HEK293 (cell line): ENCODE data around the gene SUPT5H.

Source experiments
- CTCF ChIA-PET: fragments of 350-600 bp; formaldehyde crosslinking; extraction: SDS; loops from one replicate; lab custom pipeline; 2021; ENCODE audit warnings: antibody characterized with exemption; lab: Yijun Ruan, JAX
- POLR2A ChIA-PET: fragments of 300-600 bp; formaldehyde crosslinking; extraction: SDS; loops from one replicate; lab custom pipeline; 2020; ENCODE audit warnings: antibody characterized with exemption, inconsistent platforms; lab: Yijun Ruan, JAX
- H3K27ac ChIP-seq: fragments of 200-500 bp; sonication (Bioruptor generic); 2 replicates; pipeline ENCODE4 v1.5.1; 2014; ENCODE audit warnings: low read depth, low read length, control low read depth, inconsistent platforms; ENCODE audit errors: extremely low read depth
- H3K36me3 ChIP-seq, 2 experiments: fragments of 200-500 bp in 1 of 2; sonication (Bioruptor generic) in 1 of 2; 1 replicate in 1 of 2; 2 replicates in 1 of 2; pipeline ENCODE4 v1.5.1; 2014 to 2017; ENCODE audit warnings: inconsistent platforms in 2 of 2, low read length in 2 of 2; ENCODE audit not compliant: control insufficient read depth in 2 of 2, insufficient read depth in 1 of 2
- H3K4me1 ChIP-seq: fragments of 200-500 bp; sonication (Bioruptor generic); 2 replicates; pipeline ENCODE4 v1.5.1; 2014; ENCODE audit warnings: mild to moderate bottlenecking, low read length, inconsistent platforms; ENCODE audit not compliant: control insufficient read depth, insufficient read depth
- H3K4me3 ChIP-seq: 2 replicates; pipeline ENCODE4 v1.5.1; 2011; ENCODE audit warnings: low read depth, mild to moderate bottlenecking, control low read depth, low read length, moderate library complexity
- H3K9me3 ChIP-seq: fragments of 200-500 bp; sonication (Bioruptor generic); 2 replicates; pipeline ENCODE4 v1.5.1; 2014; ENCODE audit warnings: low read depth, low read length, inconsistent platforms; ENCODE audit not compliant: control insufficient read depth, insufficient read depth
- ATF2 ChIP-seq: fragments of 450-650 bp; formaldehyde crosslinking; IDR thresholded peaks from 2 replicates; pipeline ENCODE4 v1.5.1; 2016; ENCODE audit warnings: missing biosample characterization, missing genetic modification characterization, low read depth
- EGR2 ChIP-seq: fragments of 450-650 bp; formaldehyde crosslinking; IDR thresholded peaks from 2 replicates; pipeline ENCODE4 v1.5.1; 2016; ENCODE audit warnings: low read depth, missing biosample characterization, missing genetic modification characterization
- HOXA7 ChIP-seq: sonication (generic); formaldehyde crosslinking; IDR thresholded peaks from 2 replicates; pipeline ENCODE4 v1.8.1; 2022; ENCODE audit warnings: missing genetic modification reagents, borderline replicate concordance
- HOXC10 ChIP-seq: sonication (generic); formaldehyde crosslinking; IDR thresholded peaks from 2 replicates; pipeline ENCODE4 v1.8.1; 2023; ENCODE audit warnings: mild to moderate bottlenecking, missing genetic modification reagents
- HOXD13 ChIP-seq: sonication (generic); formaldehyde crosslinking; IDR thresholded peaks from 2 replicates; pipeline ENCODE4 v1.8.0; 2022; ENCODE audit warnings: missing genetic modification reagents, borderline replicate concordance
- SCRT1 ChIP-seq: fragments of 450-650 bp; formaldehyde crosslinking; IDR thresholded peaks from 2 replicates; pipeline ENCODE4 v1.5.1; 2016; ENCODE audit warnings: missing biosample characterization, missing genetic modification characterization, borderline replicate concordance
- TSHZ1 ChIP-seq: fragments of 450-650 bp; formaldehyde crosslinking; IDR thresholded peaks from 2 replicates; pipeline ENCODE4 v1.5.1; 2016; ENCODE audit warnings: missing biosample characterization, missing genetic modification characterization, borderline replicate concordance
- ZNF157 ChIP-seq: fragments of 450-650 bp; formaldehyde crosslinking; IDR thresholded peaks from 2 replicates; pipeline ENCODE4 v1.5.1; 2016; ENCODE audit warnings: missing biosample characterization, missing genetic modification characterization
- ZNF174 ChIP-seq: fragments of 450-650 bp; formaldehyde crosslinking; IDR thresholded peaks from 2 replicates; pipeline ENCODE4 v1.5.0; 2017; ENCODE audit warnings: missing biosample characterization, mild to moderate bottlenecking, missing genetic modification characterization
- ZNF184 ChIP-seq: fragments of 450-650 bp; IDR thresholded peaks from 2 replicates; pipeline ENCODE4 v1.5.1; 2018; ENCODE audit warnings: missing biosample characterization, mild to moderate bottlenecking, missing genetic modification characterization
- ZNF26 ChIP-seq: fragments of 450-650 bp; formaldehyde crosslinking; IDR thresholded peaks from 2 replicates; pipeline ENCODE4 v1.5.1; 2016; ENCODE audit warnings: missing biosample characterization, missing genetic modification characterization
- ZNF324 ChIP-seq: fragments of 450-650 bp; formaldehyde crosslinking; IDR thresholded peaks from 2 replicates; pipeline ENCODE4 v1.5.1; 2016; ENCODE audit warnings: missing biosample characterization, missing genetic modification characterization
- ZNF423 ChIP-seq: fragments of 450-650 bp; formaldehyde crosslinking; IDR thresholded peaks from 2 replicates; pipeline ENCODE4 v1.5.1; 2016; ENCODE audit warnings: missing biosample characterization, missing genetic modification characterization
- ZNF48 ChIP-seq: fragments of 450-650 bp; formaldehyde crosslinking; IDR thresholded peaks from 2 replicates; pipeline ENCODE4 v1.5.1; 2016; ENCODE audit warnings: missing biosample characterization, missing genetic modification characterization
- ZNF514 ChIP-seq: fragments of 450-650 bp; formaldehyde crosslinking; IDR thresholded peaks from 2 replicates; pipeline ENCODE4 v1.5.1; 2016; ENCODE audit warnings: missing biosample characterization, missing genetic modification characterization
- ZNF518A ChIP-seq: fragments of 450-650 bp; formaldehyde crosslinking; conservative IDR thresholded peaks from 2 replicates; pipeline ENCODE4 v1.5.1; 2016; ENCODE audit warnings: low read depth, missing biosample characterization, missing genetic modification characterization
- ZNF549 ChIP-seq: fragments of 450-650 bp; IDR thresholded peaks from 2 replicates; pipeline ENCODE4 v1.5.1; 2018; ENCODE audit warnings: missing biosample characterization, missing genetic modification characterization, mild to moderate bottlenecking, inconsistent platforms, moderate library complexity
- ZNF692 ChIP-seq: fragments of 450-650 bp; formaldehyde crosslinking; IDR thresholded peaks from 2 replicates; pipeline ENCODE4 v1.5.1; 2016; ENCODE audit warnings: missing biosample characterization, missing genetic modification characterization
- ZNF707 ChIP-seq: fragments of 450-650 bp; formaldehyde crosslinking; IDR thresholded peaks from 2 replicates; pipeline ENCODE4 v1.5.1; 2016; ENCODE audit warnings: missing biosample characterization, missing genetic modification characterization
- ZNF777 ChIP-seq: fragments of 450-650 bp; formaldehyde crosslinking; IDR thresholded peaks from 2 replicates; pipeline ENCODE4 v1.5.1; 2017; ENCODE audit warnings: missing biosample characterization, missing genetic modification characterization, borderline replicate concordance

SUPT5H gene

GRCh38 chr19:39412100-39412866 lies 33.1 kb upstream of the SUPT5H start, which contains the start of gene PLEKHG2 (continued):
- no peak for TF ChIP-seq ZNF174 (tag by site-specific recombination)
- TF ChIP-seq HOXD13 (CRISPR knock-in tag) = no peak
- no peak for TF ChIP-seq HOXA7 (CRISPR knock-in tag)
- TF ChIP-seq ZNF26 (tag by site-specific recombination) = no peak
- peak; percentile 50; the same call in 1 of the 2 replicates for TF ChIP-seq SCRT1 (tag by site-specific recombination)
- TF ChIP-seq ZNF549 (tag by site-specific recombination) = no peak
- TF ChIP-seq ZNF423 = peak; percentile 93
- TF ChIP-seq ZNF518A (tag by site-specific recombination) = peak; percentile 50; the same call in 1 of the 2 replicates
- TF ChIP-seq ZNF514 = no peak
- no peak for TF ChIP-seq ZNF157 (tag by site-specific recombination)
- TF ChIP-seq ZNF48 (tag by site-specific recombination) = no peak
- TF ChIP-seq ZNF707 = no peak
- TF ChIP-seq ZNF324 = peak; percentile 99
- TF ChIP-seq HOXC10 (CRISPR knock-in tag) = no peak
- TF ChIP-seq ATF2 (tag by site-specific recombination) = peak; percentile 75
- TF ChIP-seq EGR2 (tag by site-specific recombination) = peak; percentile 92
- peak; percentile 99 for TF ChIP-seq ZNF184 (tag by site-specific recombination)

- peaks cover 26 to 29% of the 10 kb centered on the region in 2 experiments; a peak in 2 of 3 replicates for H3K36me3 ChIP-seq
- no peaks in the 10 kb centered on the region for H3K9me3 ChIP-seq
- ChIA-PET POLR2A (interaction anchor here (1.0 to 2.4 kb wide), 11 partner anchors 9 to 71 kb away, joined by 4 to 68 read pairs (median 18); partner anchors contain the start of genes MED29, PAF1, RPS16 and SAMD4B), CTCF (interaction anchor here (0.6 to 2.4 kb wide), 13 partner anchors 12 to 290 kb away, joined by 3 to 63 read pairs (median 8); partner anchors contain the start of genes EID2B, GMFG, MED29 and PAF1)
- peak overlapping the region; percentile 69 for H3K4me3 ChIP-seq
- peaks cover 33% of the 10 kb centered on the region for H3K4me1 ChIP-seq
- H3K27ac ChIP-seq = peak overlapping the region; percentile 91
- no peak for TF ChIP-seq ZNF777 (tag by site-specific recombination)
- TF ChIP-seq ZNF692 (tag by site-specific recombination) = no peak
- TF ChIP-seq TSHZ1 = no peak
Observed at GRCh38 chr19:39412867-39413271, 32.5 kb upstream of the SUPT5H start.
